CD8-positive, alpha-beta memory T cell (primary cell): ENCODE data around the gene OPRD1. TPM values are rescaled to one million over a fixed set of nuclear protein-coding genes. Genes with fewer than 3 reads are reported as not detected.
"Not testable (repeated sequence)": the region's sequence is repeated elsewhere in the genome, so short reads cannot be mapped to it uniquely, and the experiment has no call there.

Experiments used
- CTCF ChIA-PET: fragments of 350-600 bp; sonication (Branson Sonifier 250); formaldehyde crosslinking; loops from one replicate; lab custom pipeline; 2021; ENCODE audit warnings: antibody characterized with exemption; lab: Charles Lee
- POLR2A ChIA-PET: fragments of 350-600 bp; sonication (Branson Sonifier 250); formaldehyde crosslinking; loops from one replicate; lab custom pipeline; 2021; ENCODE audit warnings: antibody characterized with exemption; lab: Charles Lee
- DNase-seq, 5 donors: peaks; one replicate each; pipeline versions ENCODE4 v3.0.0 to v3.0.0-alpha.2; 2020 to 2022; ENCODE audit warnings: mixed read lengths in 1 of 5
- H3K27ac ChIP-seq: one replicate; pipeline ENCODE4 v1.7.0; 2013; ENCODE audit warnings: low read depth, mild to moderate bottlenecking, low read length, moderate library complexity
- H3K27me3 ChIP-seq: 2 replicates; pipeline ENCODE4 v1.7.0; 2013; ENCODE audit warnings: low read length, mild to moderate bottlenecking; ENCODE audit not compliant: insufficient read depth, poor library complexity, severe bottlenecking
- H3K36me3 ChIP-seq: 2 replicates; pipeline ENCODE4 v1.7.0; 2013; ENCODE audit warnings: mild to moderate bottlenecking, low read length, moderate library complexity; ENCODE audit not compliant: insufficient read depth
- H3K4me1 ChIP-seq: 2 replicates; pipeline ENCODE4 v1.7.0; 2013; ENCODE audit warnings: mild to moderate bottlenecking, low read length, moderate library complexity; ENCODE audit not compliant: insufficient read depth
- H3K4me3 ChIP-seq: 2 replicates; pipeline ENCODE4 v1.7.0; 2013; ENCODE audit warnings: mild to moderate bottlenecking, low read length
- H3K9me3 ChIP-seq: 2 replicates; pipeline ENCODE4 v1.7.0; 2013; ENCODE audit warnings: mild to moderate bottlenecking, low read length
- H3K27ac Mint-ChIP-seq, 8 donors: one replicate each; pipeline ENCODE4 v1.8.0; 2020 to 2021; ENCODE audit warnings: mixed read lengths in 8 of 8, mild to moderate bottlenecking in 6 of 8, inconsistent platforms in 3 of 8, moderate library complexity in 3 of 8
- H3K27me3 Mint-ChIP-seq, 2 donors: one replicate each; pipeline ENCODE4 v1.8.0; 2020 to 2021; ENCODE audit warnings: mixed read lengths in 2 of 2, mild to moderate bottlenecking in 1 of 2, moderate library complexity in 1 of 2
- H3K36me3 Mint-ChIP-seq, 3 donors: one replicate each; pipeline ENCODE4 v1.8.0; 2020 to 2021; ENCODE audit warnings: mixed read lengths in 3 of 3, inconsistent platforms in 1 of 3, mild to moderate bottlenecking in 1 of 3
- H3K4me1 Mint-ChIP-seq, 3 donors: one replicate each; pipeline ENCODE4 v1.8.0; 2020 to 2021; ENCODE audit warnings: mixed read lengths in 3 of 3, inconsistent platforms in 1 of 3, mild to moderate bottlenecking in 1 of 3
- H3K4me3 Mint-ChIP-seq, 7 donors: one replicate each; pipeline ENCODE4 v1.8.0; 2020 to 2021; ENCODE audit warnings: mixed read lengths in 7 of 7, mild to moderate bottlenecking in 6 of 7, moderate library complexity in 4 of 7, inconsistent platforms in 2 of 7
- H3K9me3 Mint-ChIP-seq, 5 donors: one replicate each; pipeline ENCODE4 v1.8.0; 2020 to 2022; ENCODE audit warnings: mixed read lengths in 5 of 5, mild to moderate bottlenecking in 3 of 5, moderate library complexity in 2 of 5, inconsistent platforms in 1 of 5
- polyA plus RNA-seq: library from polyadenylated mRNA; unstranded; fragments of 300-500 nt; fragmentation: Illumina TruSeq; gene quantifications from one replicate; pipeline ENCODE4 v1.2.3, GENCODE V29; 2021
- total RNA-seq, 2 experiments: library from RNA; stranded (reverse); gene quantifications; one replicate each; pipeline ENCODE4 v1.2.3, GENCODE V29; 2021

The OPRD1 gene
- total and polyA plus RNA-seq, 3 experiments from 2014 or later: 0.02 TPM; not detected in 2

DNA sequence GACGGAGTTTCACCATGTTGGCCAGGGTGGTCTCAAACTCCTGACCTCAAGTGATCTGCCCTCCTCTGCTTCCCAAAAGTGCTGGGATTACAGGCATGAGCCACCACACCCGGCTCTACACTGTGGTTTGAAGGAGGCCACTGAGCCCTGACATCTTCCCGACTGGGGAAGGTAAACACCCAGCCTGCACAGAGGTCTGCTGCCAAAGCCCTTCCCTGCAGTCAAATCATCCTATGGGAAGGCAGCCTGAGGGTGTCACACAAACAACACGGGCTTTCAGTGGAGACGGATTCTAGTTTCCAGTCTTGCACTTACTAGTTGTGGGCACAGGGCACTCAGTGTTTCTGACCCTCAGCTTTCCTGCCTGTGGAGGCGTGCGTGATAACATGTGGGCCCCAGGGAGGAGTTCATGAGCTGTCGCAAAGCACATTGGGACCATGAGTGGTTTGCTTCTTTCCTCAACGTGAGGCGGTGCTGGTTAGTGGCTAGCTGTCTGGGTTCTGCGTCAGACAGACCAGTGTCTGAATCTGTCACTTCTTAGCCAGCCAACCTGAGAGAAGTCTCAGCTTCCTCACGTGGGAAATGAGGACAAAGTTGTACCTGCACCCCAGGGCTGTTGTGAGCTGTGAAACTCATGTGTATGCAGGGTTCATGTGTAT, 21.5 kb upstream of the OPRD1 start:
- Histone ChIP-seq H3K4me1 (no peaks in the 10 kb centered on the region), H3K27me3 (no peaks in the 10 kb centered on the region), H3K9me3 (no peaks in the 10 kb centered on the region), H3K36me3 (no peaks in the 10 kb centered on the region), H3K4me3 (no peak overlapping the region), H3K27ac (no peak overlapping the region)
- no peak overlapping the region for H3K4me3 Mint-ChIP-seq
- H3K4me1 Mint-ChIP-seq: peaks cover 3 to 4% (median 3%) of the 10 kb centered on the region in 3 donors
- no peaks in the 10 kb centered on the region for H3K9me3 Mint-ChIP-seq
- no peak for DNase-seq
- CTCF ChIA-PET: no interaction called here
- no peaks in the 10 kb centered on the region for H3K36me3 Mint-ChIP-seq
- no peak overlapping the region for H3K27ac Mint-ChIP-seq
- POLR2A ChIA-PET: no interaction called here
- peaks cover 9 to 16% of the 10 kb centered on the region in 2 donors for H3K27me3 Mint-ChIP-seq

DNA sequence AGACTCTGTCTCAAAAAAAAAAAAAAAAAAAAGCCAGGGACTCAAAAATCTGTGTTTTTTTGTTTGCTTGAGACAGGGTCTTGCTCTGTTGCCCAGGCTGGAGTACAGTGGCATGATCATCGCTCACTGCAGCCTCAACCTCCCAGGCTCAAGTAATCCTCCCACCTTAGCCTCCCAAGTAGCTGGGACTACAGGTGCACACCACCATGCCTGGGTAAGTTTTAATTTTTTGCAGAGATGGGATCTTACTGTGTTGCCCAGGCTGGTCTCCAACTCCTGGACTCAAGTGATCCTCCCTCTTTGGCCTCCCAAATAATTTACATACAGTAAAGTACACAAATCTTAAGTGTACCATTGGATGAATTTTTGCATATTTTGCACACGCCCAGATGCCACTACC, 20.0 kb upstream of the OPRD1 start:
- H3K36me3 ChIP-seq, H3K4me1 ChIP-seq, DNase-seq, CTCF ChIA-PET, H3K27ac Mint-ChIP-seq, H3K4me1 Mint-ChIP-seq, H3K9me3 ChIP-seq, H3K36me3 Mint-ChIP-seq, H3K4me3 Mint-ChIP-seq, H3K4me3 ChIP-seq, H3K27me3 ChIP-seq, H3K9me3 Mint-ChIP-seq, H3K27ac ChIP-seq, POLR2A ChIA-PET: not testable (repeated sequence)
- peaks cover 10 to 21% of the 10 kb centered on the region in 2 donors for H3K27me3 Mint-ChIP-seq

- H3K36me3 ChIP-seq: no peaks in the 10 kb centered on the region
- Mint-ChIP-seq H3K9me3 (no peaks in the 10 kb centered on the region), H3K36me3 (no peaks in the 10 kb centered on the region), H3K27me3 (peaks cover 10 to 21% of the 10 kb centered on the region in 2 donors), H3K4me1 (no peaks in the 10 kb centered on the region), H3K4me3 (no peak overlapping the region), H3K27ac (no peak overlapping the region)
- no peaks in the 10 kb centered on the region for H3K27me3 ChIP-seq
- no peak overlapping the region for H3K4me3 ChIP-seq
- POLR2A ChIA-PET: no interaction called here
- CTCF ChIA-PET: interaction anchor here (0.9 kb wide), 1 partner anchor 84 kb away, joined by 3 read pairs; no protein-coding TSS in a partner anchor
- H3K4me1 ChIP-seq: no peaks in the 10 kb centered on the region
- H3K27ac ChIP-seq: no peak overlapping the region
- no peaks in the 10 kb centered on the region for H3K9me3 ChIP-seq
- DNase-seq: no peak
These were observed 19.3 kb upstream of the OPRD1 start for GRCh38 chr1:28792644-28793121.

- CTCF ChIA-PET, H3K9me3 Mint-ChIP-seq, POLR2A ChIA-PET: not testable (repeated sequence)
These were observed 17.4 kb upstream of the OPRD1 start for GRCh38 chr1:28794582-28794981.

DNA sequence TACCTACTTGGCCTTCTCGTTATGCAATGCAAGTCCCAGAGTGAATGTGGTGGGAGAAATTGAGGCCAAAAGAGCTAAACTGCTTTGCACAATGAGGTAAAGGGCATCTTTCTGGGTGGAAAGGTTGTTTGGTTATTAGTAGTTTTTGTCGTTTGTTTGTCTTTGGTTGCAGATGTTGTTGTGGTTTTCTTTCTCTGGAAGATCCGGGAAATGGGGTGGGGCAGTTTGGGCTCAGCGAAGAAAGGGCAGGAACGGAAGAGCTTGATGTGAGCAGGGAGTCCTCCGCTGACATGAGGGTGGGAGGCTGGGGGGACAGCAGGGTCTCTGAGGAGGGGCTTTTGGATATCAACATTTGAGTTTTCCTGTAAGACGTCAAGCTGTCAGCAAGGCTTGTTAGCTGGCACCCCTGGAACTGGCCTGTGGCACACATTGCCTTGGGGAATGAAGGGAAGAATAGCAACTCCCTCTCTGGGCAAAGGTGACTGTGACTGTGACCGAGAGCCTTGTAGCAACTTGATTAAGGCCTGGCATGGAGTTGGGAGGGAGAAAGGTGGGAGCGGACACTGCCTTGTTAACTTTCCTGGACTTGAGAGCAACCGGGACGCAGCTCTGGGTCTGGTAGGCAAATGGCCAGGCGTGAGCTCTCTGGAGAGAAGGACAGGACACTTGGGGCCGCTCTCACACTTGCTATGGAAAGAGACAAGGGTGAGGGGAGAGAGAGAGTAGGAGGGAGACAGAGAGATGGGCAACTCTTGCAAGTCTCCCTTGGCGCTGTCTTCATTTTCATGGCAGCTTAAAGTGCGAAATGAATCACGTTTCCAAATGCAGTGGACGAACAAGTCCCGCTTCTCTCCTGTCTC, 15.4 kb upstream of the OPRD1 start:
- Histone ChIP-seq H3K36me3 (no peaks in the 10 kb centered on the region), H3K4me1 (no peaks in the 10 kb centered on the region), H3K27me3 (no peaks in the 10 kb centered on the region), H3K9me3 (no peaks in the 10 kb centered on the region), H3K27ac (no peak overlapping the region), H3K4me3 (no peak overlapping the region)
- Mint-ChIP-seq H3K4me1 (no peaks in the 10 kb centered on the region), H3K9me3 (no peaks in the 10 kb centered on the region), H3K27ac (no peak overlapping the region), H3K4me3 (no peak overlapping the region), H3K27me3 (peaks cover 9 to 12% of the 10 kb centered on the region in 2 donors), H3K36me3 (no peaks in the 10 kb centered on the region)
- no peak for DNase-seq
- ChIA-PET POLR2A (no interaction called here), CTCF (interaction anchor here (0.7 to 1.2 kb wide), 3 partner anchors 13 to 406 kb away, joined by 3 to 6 read pairs (median 3); no protein-coding TSS in a partner anchor)

More at GRCh38 chr1:28794582-28794981, 17.4 kb upstream of the OPRD1 start:
- not testable (repeated sequence) for H3K4me3 ChIP-seq, H3K27ac ChIP-seq, H3K4me1 ChIP-seq, H3K36me3 Mint-ChIP-seq, H3K27me3 ChIP-seq, H3K27ac Mint-ChIP-seq, H3K4me1 Mint-ChIP-seq, H3K36me3 ChIP-seq, H3K4me3 Mint-ChIP-seq, DNase-seq, H3K9me3 ChIP-seq
- H3K27me3 Mint-ChIP-seq: peaks cover 13 to 19% of the 10 kb centered on the region in 2 donors

- no peaks in the 10 kb centered on the region for H3K9me3 ChIP-seq
- POLR2A ChIA-PET: no interaction called here
- no peaks in the 10 kb centered on the region for H3K27me3 ChIP-seq
- H3K4me1 ChIP-seq: no peaks in the 10 kb centered on the region
- Mint-ChIP-seq H3K27ac (peak overlapping the region in 1 of 8 donors; percentile 61), H3K27me3 (peaks cover 5 to 7% of the 10 kb centered on the region in 2 donors), H3K36me3 (no peaks in the 10 kb centered on the region), H3K4me3 (no peak overlapping the region), H3K9me3 (no peaks in the 10 kb centered on the region), H3K4me1 (no peaks in the 10 kb centered on the region)
- CTCF ChIA-PET: interaction anchor here (1.2 kb wide), 1 partner anchor 15 kb away, joined by 4 read pairs; no protein-coding TSS in a partner anchor
- no peak for DNase-seq
- H3K4me3 ChIP-seq: no peak overlapping the region
- H3K27ac ChIP-seq: no peak overlapping the region
- H3K36me3 ChIP-seq: no peaks in the 10 kb centered on the region
These were observed 11.6 kb upstream of the OPRD1 start for GRCh38 chr1:28800324-28800723.

DNA sequence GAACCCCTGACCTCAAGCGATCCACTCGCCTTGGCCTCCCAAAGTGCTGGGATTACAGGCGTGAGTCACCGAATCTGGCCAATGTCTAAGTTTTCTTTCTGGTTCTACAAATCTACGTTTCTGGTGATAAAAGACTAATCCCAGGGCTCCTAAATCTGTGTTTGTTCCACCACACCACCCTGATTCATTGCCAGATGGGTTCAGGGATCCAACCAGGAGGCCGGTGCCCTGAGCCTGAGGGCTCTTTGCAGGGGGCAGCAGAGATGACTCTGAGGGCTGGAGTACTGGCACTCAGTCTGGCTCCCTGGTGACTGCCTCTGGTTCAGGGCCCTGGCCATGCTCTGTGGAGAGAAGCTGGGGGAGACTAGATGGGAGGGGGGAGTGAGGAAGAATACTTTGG, 10.5 kb upstream of the OPRD1 start:
- Mint-ChIP-seq H3K27me3 (peaks cover 3 to 8% of the 10 kb centered on the region in 2 donors), H3K36me3 (no peaks in the 10 kb centered on the region), H3K4me3 (no peak overlapping the region), H3K4me1 (no peaks in the 10 kb centered on the region), H3K9me3 (no peaks in the 10 kb centered on the region), H3K27ac (no peak overlapping the region)
- no peaks in the 10 kb centered on the region for H3K9me3 ChIP-seq
- H3K4me1 ChIP-seq: no peaks in the 10 kb centered on the region
- H3K27me3 ChIP-seq: no peaks in the 10 kb centered on the region
- DNase-seq: no peak
- H3K36me3 ChIP-seq: no peaks in the 10 kb centered on the region
- no peak overlapping the region for H3K27ac ChIP-seq
- ChIA-PET CTCF (no interaction called here), POLR2A (no interaction called here)
- H3K4me3 ChIP-seq: no peak overlapping the region

DNA sequence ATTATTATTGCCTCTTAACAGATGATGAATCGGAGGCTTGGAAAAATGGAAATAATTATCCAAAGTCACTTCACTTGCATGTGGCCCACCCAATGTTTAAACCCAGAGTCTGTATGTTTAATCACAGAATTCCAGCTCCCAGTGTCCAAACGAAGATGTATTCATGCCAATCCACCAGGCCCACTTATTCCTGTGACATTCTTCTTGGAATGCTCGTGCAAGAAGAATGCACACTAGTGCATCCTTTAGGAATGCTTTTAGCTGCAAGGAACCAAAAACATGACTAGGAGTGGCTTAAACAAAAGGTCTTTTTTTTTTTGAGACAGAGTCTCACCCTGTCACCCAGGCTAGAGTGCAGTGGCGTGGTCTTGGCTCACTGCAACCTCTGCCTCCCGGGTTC, 8.9 kb upstream of the OPRD1 start:
- Mint-ChIP-seq H3K27ac (no peak overlapping the region), H3K36me3 (no peaks in the 10 kb centered on the region), H3K9me3 (peaks cover 0 to 2% (median 0%) of the 10 kb centered on the region in 5 donors), H3K27me3 (peaks cover 10 to 12% of the 10 kb centered on the region in 2 donors), H3K4me1 (no peaks in the 10 kb centered on the region), H3K4me3 (no peak overlapping the region)
- no peak for DNase-seq
- Histone ChIP-seq H3K4me1 (no peaks in the 10 kb centered on the region), H3K4me3 (no peak overlapping the region), H3K27me3 (no peaks in the 10 kb centered on the region), H3K27ac (no peak overlapping the region), H3K36me3 (no peaks in the 10 kb centered on the region), H3K9me3 (no peaks in the 10 kb centered on the region)
- ChIA-PET CTCF (no interaction called here), POLR2A (no interaction called here)
